GF-D8 (cell line): ENCODE measurements around the gene TEX101.
A peak's percentile ranks its signal among the peaks of the same experiment; 100 is the strongest.

ENCODE experiments used
- DNase-seq: peaks from one replicate; lab custom pipeline; 2025; lab: John Stamatoyannopoulos, UW

TEX101 gene

DNA sequence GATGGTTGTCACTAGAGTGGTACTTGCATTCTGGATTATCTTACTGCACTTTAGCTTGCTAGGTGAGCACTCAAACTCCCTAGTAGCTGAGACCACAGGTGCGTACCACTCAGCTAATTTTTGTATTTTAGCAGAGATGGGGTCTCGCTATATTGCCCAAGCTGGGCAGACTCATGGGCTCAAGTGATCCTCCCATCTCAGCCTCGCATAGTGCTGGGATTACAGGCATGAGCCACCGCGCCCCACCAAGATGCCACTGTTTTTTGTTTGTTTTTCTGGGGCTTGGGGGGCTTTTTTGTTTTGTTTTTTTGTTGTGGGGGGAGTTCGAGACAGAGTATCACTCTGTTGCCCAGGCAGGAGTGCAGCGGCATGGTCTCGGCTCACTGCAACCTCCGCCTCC lies 33.0 kb downstream of the TEX101 start:
- DNase-seq, result no peak

DNA sequence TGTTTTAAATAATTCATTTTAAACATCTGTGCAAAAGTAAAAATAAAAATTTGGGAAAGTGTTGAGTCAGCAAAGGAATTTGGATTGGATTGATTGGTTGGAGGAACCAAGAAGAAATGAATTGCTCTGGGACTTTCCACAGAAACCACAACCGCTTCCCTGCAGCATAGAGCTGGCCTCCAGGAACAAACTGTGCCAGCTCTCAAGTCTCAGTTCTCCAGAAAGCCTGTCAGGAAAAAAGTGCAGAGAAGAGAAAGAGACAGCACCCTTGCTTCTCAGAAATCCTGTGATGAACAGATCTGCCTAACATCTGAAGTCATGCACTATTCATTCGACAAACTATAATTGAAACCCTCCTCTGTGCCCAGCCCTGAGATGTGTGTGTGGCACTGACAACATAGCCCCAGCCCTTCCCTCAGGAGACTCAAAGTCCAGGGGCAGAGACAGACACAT lies 35.9 kb downstream of the TEX101 start:
- DNase-seq, result no peak

- no peak for DNase-seq
These were observed 37.9 kb downstream of the TEX101 start for GRCh38 chr19:43452582-43452981.

DNA sequence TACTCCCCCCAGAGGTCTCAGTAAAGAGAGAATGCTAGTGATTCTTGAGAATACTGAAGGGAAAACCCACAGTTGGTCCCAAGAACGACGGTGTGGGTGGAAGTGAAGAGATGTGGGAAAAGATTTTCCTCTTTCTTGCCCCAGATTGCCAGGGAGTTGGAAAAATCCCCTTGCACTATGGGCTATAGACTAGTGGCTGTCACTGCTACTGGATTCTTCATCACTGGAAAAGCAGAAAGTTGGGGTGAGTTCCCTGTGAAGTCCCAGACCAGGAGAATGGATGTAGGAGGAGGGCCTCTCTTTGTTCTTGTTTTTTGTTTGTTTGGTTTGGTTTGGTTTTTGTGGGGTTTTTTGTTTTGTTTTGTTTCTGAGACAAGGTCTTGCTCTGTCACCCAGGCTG lies 39.3 kb downstream of the TEX101 start:
- DNase-seq, result no peak

GRCh38 chr19:43455321-43456113 lies 40.8 kb downstream of the TEX101 start:
- no peak for DNase-seq

GRCh38 chr19:43457809-43458208 lies 43.1 kb downstream of the TEX101 start:
- no peak for DNase-seq

GRCh38 chr19:43460362-43461016 lies 45.8 kb downstream of the TEX101 start:
- no peak for DNase-seq

GRCh38 chr19:43461303-43461702 lies 46.6 kb downstream of the TEX101 start:
- DNase-seq, result no peak

DNA sequence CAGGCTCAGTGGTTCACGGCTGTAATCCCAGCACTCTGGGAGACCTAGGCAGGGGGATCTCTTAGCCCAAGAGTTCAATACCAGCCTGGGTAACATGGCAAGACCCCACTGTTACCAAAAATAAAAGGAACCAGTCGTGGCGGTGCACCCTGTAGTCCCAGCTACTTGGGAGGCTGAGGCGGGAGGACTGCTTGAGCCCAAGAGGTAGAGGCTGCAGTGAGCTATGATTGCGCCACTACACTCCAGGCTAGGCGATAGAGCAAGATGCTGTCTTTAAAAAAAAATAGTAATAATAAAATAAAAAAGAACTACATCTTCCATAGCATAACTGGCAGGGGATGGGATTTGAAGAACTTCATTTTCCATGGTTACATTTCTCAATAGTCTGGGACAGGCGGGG lies 47.7 kb downstream of the TEX101 start:
- no peak for DNase-seq

DNA sequence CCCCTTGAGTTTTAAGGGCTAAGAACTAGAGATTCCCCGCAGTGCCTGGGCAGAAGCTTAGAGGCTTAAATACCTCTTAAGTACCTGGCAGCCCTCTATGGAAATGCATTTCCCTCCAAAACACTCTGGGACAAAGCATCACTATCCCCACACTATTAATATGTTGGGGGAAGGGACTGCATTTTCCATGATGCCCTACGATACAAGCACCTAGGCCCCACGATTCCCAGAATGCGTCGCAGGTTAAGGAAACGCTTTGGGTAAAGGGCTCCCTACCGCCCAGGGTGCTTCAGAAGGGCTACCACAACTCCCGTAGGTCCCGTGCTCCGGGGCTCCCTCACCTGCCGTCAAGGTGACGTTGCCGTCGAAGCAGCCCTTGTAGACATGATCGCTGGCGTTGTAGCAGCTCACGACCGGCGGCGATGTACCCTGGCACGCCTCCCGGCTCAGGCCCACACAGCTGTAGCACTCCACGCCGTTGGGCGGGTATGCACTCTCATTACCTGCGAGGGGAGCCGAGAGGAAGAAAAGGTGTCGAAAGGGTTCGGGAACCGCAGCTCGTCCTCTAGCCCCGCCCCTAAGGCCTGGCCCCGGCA lies 48.2 kb downstream of the TEX101 start:
- DNase-seq, result no peak

GRCh38 chr19:43463381-43464133 lies 48.9 kb downstream of the TEX101 start:
- DNase-seq, result peak; percentile 67

GRCh38 chr19:43464134-43464775 lies 49.6 kb downstream of the TEX101 start:
- DNase-seq, result no peak

DNA sequence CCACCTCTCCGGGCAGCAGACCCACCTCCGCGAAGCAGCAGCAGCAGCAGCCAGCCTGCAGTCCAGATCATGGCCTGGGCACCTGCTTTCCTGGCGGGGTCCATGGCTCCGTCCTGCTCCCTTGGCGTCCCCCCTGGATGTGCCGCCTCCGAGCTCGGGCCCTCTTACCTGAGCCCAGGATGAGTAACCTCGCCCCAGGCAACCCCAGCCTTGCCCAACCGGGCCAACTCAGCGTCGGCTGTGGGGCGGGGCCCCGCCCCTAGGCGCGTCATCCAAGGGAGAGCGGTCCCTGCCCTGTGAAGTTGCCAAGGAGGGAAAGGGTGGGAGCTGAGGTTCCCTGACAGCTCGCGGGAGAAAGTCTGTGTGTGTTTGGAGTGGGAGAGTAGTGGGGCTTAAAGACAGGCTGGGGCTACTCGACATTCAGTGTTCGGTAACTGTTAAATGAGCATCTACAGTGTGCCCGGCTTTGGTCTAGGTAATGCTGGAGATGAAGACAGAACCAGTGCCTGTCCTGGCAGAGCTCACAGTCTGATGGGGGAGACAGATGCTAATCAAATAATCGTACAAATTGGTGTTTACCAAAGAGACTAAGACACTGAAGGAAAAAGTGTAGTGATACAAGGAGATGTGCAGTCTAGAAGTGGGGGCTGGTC lies 50.9 kb downstream of the TEX101 start, which contains the start of gene LYPD3:
TSS of gene LYPD3 (minus strand) at position 141 of the 653 bp plus-strand sequence. CDS start at position 104, 37 bp downstream.
- DNase-seq, result no peak

GRCh38 chr19:43466793-43467192 lies 52.1 kb downstream of the TEX101 start:
- DNase-seq, result no peak

GRCh38 chr19:43467276-43467675 lies 52.6 kb downstream of the TEX101 start:
- DNase-seq, result no peak

DNA sequence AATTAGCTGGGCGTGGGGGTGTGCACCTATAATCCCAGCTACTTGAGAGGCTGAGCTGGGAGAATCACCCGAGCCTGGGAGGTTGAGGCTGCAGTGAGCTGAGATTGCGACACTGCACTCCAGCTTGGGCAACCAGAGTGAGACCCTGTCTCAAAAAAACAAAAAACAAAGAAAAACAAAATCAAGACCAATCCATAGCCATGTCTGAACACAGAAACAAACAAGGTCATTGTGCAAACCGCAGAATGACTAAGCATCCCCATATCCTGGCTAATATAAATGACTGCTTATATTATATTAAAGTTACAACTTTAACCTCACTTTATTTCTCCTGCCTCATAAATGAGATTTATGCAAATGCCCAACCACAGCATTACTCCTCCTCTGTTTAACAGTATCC lies 53.0 kb downstream of the TEX101 start:
- no peak for DNase-seq
